Tracheal epithelial cell (primary cell): ENCODE results near the gene SLC4A3. TPM values are rescaled to one million over a fixed set of nuclear protein-coding genes. Genes with fewer than 3 reads are reported as not detected.

Source experiments
- total RNA-seq: library from RNA; depleted of rRNA; stranded (reverse); fragments of >200 nt; gene quantifications from 2 replicates; pipeline ENCODE4 v1.2.1, GENCODE V29; 2014

The SLC4A3 gene, protein sequence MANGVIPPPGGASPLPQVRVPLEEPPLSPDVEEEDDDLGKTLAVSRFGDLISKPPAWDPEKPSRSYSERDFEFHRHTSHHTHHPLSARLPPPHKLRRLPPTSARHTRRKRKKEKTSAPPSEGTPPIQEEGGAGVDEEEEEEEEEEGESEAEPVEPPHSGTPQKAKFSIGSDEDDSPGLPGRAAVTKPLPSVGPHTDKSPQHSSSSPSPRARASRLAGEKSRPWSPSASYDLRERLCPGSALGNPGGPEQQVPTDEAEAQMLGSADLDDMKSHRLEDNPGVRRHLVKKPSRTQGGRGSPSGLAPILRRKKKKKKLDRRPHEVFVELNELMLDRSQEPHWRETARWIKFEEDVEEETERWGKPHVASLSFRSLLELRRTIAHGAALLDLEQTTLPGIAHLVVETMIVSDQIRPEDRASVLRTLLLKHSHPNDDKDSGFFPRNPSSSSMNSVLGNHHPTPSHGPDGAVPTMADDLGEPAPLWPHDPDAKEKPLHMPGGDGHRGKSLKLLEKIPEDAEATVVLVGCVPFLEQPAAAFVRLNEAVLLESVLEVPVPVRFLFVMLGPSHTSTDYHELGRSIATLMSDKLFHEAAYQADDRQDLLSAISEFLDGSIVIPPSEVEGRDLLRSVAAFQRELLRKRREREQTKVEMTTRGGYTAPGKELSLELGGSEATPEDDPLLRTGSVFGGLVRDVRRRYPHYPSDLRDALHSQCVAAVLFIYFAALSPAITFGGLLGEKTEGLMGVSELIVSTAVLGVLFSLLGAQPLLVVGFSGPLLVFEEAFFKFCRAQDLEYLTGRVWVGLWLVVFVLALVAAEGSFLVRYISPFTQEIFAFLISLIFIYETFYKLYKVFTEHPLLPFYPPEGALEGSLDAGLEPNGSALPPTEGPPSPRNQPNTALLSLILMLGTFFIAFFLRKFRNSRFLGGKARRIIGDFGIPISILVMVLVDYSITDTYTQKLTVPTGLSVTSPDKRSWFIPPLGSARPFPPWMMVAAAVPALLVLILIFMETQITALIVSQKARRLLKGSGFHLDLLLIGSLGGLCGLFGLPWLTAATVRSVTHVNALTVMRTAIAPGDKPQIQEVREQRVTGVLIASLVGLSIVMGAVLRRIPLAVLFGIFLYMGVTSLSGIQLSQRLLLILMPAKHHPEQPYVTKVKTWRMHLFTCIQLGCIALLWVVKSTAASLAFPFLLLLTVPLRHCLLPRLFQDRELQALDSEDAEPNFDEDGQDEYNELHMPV
- total RNA-seq, result 1.3 and 5.3 TPM in 2 replicates

DNA sequence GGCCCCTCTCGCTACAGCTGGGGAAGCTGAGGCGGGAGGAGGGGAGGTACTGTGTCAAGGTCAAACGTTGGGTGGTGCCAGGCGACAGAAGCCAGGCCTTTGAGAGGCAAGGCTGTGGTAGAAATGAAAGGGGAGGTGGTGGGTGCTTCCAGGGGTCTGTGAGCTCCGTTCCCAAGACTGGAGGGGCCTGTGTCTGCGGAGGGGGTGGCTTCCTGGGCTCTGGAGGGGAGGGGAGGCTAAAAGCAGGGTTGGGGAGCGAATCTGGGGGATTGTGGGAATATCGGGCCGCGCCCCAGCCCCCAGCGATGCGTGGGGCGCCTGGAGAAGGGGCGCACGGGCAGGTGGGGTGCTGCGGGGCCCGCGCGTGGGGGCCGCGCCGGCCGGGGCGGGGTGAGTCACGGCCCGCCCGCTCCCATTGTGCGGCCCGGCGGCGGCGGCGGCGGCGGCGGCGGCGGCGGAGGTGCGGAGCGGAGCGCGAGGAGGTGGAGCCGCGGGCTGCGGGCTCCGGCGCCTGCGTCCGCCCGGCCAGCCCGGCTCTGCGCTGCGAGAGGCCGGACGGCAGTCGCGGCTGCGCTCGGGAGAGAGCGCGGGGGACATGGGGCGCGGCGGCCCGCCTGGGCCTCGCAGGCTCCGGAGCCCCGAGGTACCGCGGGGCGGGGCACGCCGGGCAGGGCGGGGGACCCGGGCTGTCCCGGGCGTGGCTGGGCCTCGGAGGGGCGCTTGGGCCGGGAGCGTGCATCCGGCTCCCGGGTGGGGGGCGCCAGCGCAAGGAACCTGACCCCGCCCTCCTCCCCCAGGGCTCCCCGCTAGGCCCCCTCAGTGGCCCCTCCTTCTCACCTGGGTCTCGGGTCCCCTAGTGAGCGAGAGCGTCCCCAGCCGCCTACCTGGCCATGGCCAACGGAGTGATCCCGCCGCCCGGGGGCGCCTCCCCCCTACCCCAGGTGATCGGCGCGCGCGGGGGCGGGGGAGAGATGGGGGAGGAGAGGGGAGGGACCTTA lies at the start of gene SLC4A3:
SLC4A3 (plus strand) TSS at position 528 of the 998 bp plus-strand sequence; CDS start at position 891, 363 bp downstream.

DNA sequence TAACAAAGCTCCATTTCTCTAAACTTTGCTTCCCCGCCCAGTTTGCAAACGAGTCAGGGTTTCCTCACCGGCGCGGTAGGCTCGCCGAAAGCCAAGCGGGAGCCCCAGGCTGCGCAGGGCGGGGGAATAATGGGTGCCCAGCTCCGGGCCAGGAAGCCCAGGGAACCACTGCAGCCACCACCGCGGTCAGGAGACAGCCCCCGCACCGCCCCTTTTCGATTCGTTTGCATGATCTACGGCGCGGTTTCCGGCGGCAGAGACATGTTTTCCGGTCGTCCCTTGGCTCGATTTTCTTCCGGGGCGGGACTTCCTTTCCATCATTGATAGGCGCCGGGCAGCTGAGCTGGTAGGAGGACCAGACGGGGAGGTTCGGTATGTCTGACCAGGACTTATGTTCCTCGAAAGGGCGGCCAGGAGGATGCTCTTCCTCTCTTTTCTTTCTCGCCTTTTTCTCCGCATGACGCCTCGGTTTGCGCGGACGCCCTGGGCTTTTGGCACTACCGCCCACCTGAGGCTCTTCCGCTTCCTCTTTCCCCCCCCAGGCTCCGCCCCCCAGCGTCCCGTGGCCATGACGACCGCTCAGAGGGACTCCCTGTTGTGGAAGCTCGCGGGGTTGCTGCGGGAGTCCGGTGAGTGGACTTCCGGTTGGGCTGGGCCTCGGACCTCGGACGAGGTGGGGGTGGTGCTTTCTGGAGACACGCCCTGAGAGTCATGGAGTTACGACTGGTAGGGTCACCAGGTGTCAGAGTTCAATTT lies 29.7 kb upstream of the SLC4A3 start, which contains the start of gene STK11IP:
STK11IP (plus strand) TSS at position 306 of the 756 bp plus-strand sequence; CDS start at position 569, 263 bp downstream.

Other genes starting within 250 kb of the SLC4A3 start
- 39.6 and 87.2 TPM in 2 replicates for gene DNPEP, start 239.7 kb upstream of the SLC4A3 start, total RNA-seq
- not detected in 2 replicates for gene DES, start 209.3 kb upstream of the SLC4A3 start, total RNA-seq
- 1.5 and 4.8 TPM in 2 replicates for gene SPEG, start 192.8 kb upstream of the SLC4A3 start, total RNA-seq
- 23.4 and 35.9 TPM in 2 replicates for gene GMPPA, start 128.7 kb upstream of the SLC4A3 start, total RNA-seq
- gene ASIC4, start 113.1 kb upstream of the SLC4A3 start, total RNA-seq, result not detected in 2 replicates
- 115 and 131 TPM in 2 replicates for gene CHPF, start 83.8 kb upstream of the SLC4A3 start, total RNA-seq
- under 0.01 and 0.48 TPM in 2 replicates for gene TMEM198, start 83.6 kb upstream of the SLC4A3 start, total RNA-seq
- 14.3 and 31.8 TPM in 2 replicates for gene OBSL1, start 56.1 kb upstream of the SLC4A3 start, total RNA-seq
- gene INHA, start 55.3 kb upstream of the SLC4A3 start, total RNA-seq, result 0.48 TPM in 1 of 2 replicates, not detected in the other
- 15.1 and 20.2 TPM in 2 replicates for gene STK11IP, start 29.8 kb upstream of the SLC4A3 start, total RNA-seq